NCI-H748 (cell line): ENCODE results near the gene EVI5.
"Not testable (repeated sequence)": the region's sequence is repeated elsewhere in the genome, so short reads cannot be mapped to it uniquely, and the experiment has no call there.

Experiments
- DNase-seq: peaks from one replicate; lab custom pipeline; 2025; ENCODE audit not compliant: unreplicated experiment; lab: John Stamatoyannopoulos, UW

Gene EVI5

GRCh38 chr1:92792340-92792782 is 7.5 kb upstream of the EVI5 start:
- peak; percentile 52 for DNase-seq

DNA sequence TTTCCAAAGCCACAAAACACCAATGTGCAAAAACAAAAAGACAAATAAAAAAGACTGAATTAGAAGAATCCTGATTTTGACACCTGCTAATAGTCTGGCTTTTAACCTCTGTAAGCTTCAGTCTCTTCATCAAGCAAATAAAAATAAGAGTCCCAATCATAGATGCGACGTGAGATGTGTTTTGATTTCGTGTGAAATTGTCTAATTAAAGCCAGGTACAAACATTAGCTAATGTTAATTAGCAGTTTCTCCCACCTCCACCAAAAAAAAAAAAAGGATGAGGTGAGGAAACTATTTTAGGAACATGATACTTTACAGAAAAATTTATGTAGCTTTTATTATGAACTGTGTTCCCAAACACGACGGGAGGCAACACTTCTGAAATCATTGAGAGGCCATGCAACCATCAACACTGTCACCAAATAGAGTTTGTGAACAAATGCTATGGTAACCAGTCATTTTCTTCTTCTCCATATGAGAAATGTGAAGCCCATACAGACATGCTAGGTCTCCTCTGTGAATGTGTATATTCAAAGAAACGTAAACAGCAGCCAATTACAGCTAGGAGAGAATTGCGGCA is 6.7 kb upstream of the EVI5 start:
- peak; percentile 88 for DNase-seq

GRCh38 chr1:92790867-92791266 is 6.0 kb upstream of the EVI5 start:
- no peak for DNase-seq

GRCh38 chr1:92790081-92790480 is 5.2 kb upstream of the EVI5 start:
- DNase-seq, result no peak

- DNase-seq, result no peak
These were observed 1.4 kb upstream of the EVI5 start for GRCh38 chr1:92786111-92786901.

- peak; percentile 29 for DNase-seq
These were observed 778 bp downstream of the EVI5 start for GRCh38 chr1:92784021-92784638.

DNA sequence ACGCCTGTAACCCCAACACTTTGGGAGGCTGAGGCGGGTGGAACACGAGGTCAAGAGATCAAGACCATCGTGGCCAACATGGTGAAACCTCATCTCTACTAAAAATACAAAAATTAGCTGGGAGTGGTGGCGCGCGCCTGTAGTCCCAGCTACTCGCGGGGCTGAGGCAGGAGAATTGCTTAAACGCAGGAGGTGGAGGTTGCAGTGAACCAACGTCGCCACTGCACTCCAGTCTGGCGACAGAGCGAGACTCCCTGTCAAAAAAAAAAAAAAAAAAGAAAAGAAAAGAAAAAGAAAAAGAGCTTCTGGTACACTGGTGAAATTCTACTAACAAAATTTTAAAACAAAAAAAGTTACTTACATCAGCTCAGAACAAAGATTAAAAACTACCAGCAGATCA is 1.4 kb downstream of the EVI5 start:
- not testable (repeated sequence) for DNase-seq

- no peak for DNase-seq
These were observed 6.5 kb downstream of the EVI5 start for GRCh38 chr1:92778376-92778775.

- no peak for DNase-seq
These were observed 10.5 kb downstream of the EVI5 start for GRCh38 chr1:92774407-92774806.

GRCh38 chr1:92773749-92774148 is 11.2 kb downstream of the EVI5 start:
- not testable (repeated sequence) for DNase-seq

DNA sequence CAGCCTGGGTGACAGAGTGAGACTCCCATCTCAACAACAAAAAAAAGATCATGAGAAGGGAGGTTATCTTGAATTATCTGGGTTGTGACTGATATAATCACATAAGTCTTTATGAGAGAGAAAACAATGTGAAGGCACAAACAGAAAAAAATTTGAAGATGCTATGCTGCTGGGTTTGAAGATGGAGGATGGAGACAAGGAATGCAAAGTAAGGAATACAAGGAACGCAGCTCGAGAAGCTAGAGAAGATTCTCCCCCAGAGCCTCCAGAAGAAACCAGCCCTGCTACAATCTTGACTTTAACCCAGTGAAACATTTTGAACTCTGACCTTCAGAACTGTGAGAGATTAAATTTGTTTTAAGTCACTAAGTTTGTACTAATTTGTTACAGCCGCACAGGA is 15.1 kb downstream of the EVI5 start:
- DNase-seq, result no peak

DNA sequence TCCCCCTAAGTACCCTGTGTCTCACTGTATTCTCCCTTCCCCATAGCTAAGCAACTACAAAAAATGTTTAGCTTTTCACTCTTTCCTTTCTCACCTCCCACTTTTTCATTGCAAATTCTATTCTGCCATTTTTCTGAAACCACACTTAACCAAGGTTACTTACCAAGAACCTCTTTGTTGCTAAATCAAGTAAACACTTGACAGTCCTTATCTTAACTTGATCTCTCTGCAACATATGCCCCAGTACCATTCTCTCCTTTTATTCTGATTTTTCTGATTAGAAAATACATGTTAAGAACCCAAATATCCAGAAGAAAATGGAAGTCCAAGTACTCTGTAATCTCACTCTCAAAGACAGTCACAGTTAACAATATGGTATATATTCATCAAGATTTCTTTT is 16.0 kb downstream of the EVI5 start:
- DNase-seq, result no peak

DNA sequence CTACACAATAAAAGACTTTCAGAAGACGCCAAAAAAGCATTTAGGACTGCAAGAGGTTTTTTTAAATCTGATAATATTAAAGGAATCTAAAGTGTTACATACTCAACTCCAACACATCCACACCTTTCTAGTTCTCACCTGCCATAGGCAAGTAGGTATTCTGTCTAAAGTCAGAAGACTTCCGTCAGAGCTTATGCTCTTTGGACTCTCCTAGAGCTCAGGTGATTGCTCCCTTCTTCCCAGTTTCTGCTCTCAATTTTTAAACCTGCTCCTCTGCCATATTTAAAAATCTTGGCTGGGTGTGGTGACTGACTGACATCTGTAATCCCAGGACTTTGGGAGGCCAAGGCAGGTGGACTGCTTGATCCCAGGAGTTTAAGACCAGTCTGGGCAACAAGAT is 16.6 kb downstream of the EVI5 start:
- no peak for DNase-seq

- DNase-seq, result no peak
These were observed 20.8 kb downstream of the EVI5 start for GRCh38 chr1:92764116-92764515.

DNA sequence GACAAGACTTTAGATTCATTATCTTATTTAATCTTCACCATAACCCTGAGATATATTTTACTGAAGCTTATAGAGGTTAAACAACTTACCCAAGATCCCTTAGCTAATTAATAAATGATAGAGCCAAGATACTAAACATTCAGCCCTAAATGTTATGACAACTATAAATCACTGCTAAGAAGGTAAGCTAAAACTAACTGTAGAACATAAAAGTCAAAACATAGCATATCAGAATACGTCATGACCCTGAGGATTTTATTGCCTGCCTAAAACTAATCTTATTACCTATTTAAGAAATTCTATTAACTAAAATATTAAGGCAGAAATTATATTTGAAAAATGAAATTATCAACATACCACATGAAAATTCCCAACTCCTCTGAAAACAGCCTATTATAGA is 22.6 kb downstream of the EVI5 start:
- no peak for DNase-seq

DNA sequence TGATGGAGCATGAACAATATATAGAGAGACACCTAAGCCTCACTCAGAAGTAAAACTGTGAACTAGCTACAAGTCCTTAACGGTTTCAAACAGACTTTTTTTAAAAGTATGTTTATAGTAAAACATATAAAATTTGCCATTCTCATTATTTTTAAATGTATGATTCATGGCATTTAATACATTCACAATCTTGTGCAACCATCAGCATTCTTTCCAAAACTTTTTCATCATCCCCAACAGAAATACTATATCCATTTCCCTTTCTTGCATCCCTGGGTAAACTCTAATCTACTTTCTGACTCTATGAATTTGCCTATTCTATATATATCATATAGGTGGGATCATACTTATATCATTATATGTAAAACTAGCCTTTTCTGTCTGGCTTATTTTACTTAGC is 25.5 kb downstream of the EVI5 start:
- no peak for DNase-seq

GRCh38 chr1:92756537-92756936 is 28.4 kb downstream of the EVI5 start:
- DNase-seq, result no peak

DNA sequence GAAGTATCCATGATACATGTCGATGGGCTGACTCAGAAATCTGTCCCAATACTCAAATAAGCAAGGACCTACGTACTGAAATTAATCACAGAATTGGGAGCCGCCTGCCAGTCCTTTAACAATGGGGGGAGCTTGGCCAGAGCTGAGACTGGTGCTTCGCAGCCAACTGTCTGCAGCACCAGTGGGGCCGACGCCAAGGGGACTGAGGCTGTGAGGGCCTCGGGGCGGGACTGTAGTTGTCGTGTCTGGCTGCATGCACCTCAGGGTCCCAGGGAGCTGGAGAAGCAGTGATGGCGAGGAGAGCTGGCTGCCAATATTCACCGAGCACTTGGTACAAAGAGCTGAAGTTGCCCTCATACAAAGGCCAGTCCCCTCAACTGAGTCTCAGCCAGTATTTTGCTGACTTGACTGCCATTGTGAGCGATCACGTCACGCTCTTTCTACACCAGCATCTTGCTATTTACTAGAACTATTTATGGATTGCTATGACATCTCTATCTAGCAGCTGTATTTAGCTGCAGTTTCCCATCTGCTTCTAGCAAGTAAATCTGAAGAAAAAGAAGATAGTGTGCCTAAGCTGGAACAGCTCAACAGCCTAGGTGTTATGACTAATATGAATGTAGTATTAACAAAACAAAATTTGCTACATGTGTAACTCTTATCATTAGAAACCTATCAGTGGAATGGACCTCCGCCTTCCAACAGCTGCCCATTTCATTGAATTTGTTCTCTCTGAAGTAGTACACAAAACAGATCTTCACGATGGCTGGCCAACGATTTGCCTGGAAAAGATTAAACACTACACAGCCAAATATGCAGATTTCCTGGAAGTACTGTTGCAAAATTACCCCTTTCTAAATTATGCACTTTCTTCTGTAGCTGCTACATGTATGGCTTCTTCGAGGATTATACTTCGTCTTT is 29.1 kb downstream of the EVI5 start:
- no peak for DNase-seq

- DNase-seq, result no peak
These were observed 30.2 kb downstream of the EVI5 start for GRCh38 chr1:92754719-92755050.

- no peak for DNase-seq
These were observed 30.7 kb downstream of the EVI5 start for GRCh38 chr1:92754000-92754718.

- DNase-seq, result no peak
These were observed 32.2 kb downstream of the EVI5 start for GRCh38 chr1:92752719-92753118.
